Measurements from ENCODE around the gene TRIM65. TPM values are rescaled to one million over a fixed set of nuclear protein-coding genes. Genes with fewer than 3 reads are reported as not detected.

The TRIM65 gene
- total and polyA plus RNA-seq, 3 donors from 2014 or later, result 8.6 to 25.5 (median 23.4) TPM

- intact Hi-C loops (cut with DNase I; ENCODE audit: low total_unique reads), result loop anchor here (10.0 kb wide), 1 partner anchor 68 kb away; a partner anchor contains a TSS
- no peak for DNase-seq
- TF ChIP-seq CTCF (IDR thresholded peaks at IDR 0.05), result no peak
- TF ChIP-seq POLR2A (IDR thresholded peaks at IDR 0.05), result no peak
- Histone ChIP-seq H3K4me1 (peaks cover 18% of the 10 kb centered on the region), H3K36me3 (ENCODE audit: low read depth, missing control alignments) (no peaks in the 10 kb centered on the region), H3K9me3 (no peaks in the 10 kb centered on the region), H3K4me3 (no peak overlapping the region), H3K27ac (no peak overlapping the region), H3K27me3 (no peaks in the 10 kb centered on the region)
- WGBS, 2 donors, result 92 to 93% methylated on average over 8 to 18 of the region's 18 CpGs
These were observed 54.3 kb downstream of the TRIM65 start for GRCh38 chr17:75842411-75842810.

- peaks cover 18% of the 10 kb centered on the region for H3K4me1 ChIP-seq
- no peak overlapping the region for H3K27ac ChIP-seq
- H3K27me3 ChIP-seq, result no peaks in the 10 kb centered on the region
- intact Hi-C loops (cut with DNase I; ENCODE audit: low total_unique reads), result loop anchor here (10.0 kb wide), 1 partner anchor 66 kb away; a partner anchor contains a TSS
- 75 to 93% methylated on average over 6 to 7 of the region's 7 CpGs for WGBS, 2 donors
- no peak overlapping the region for H3K4me3 ChIP-seq
- TF ChIP-seq CTCF (IDR thresholded peaks at IDR 0.05), result no peak
- H3K9me3 ChIP-seq, result no peaks in the 10 kb centered on the region
- H3K36me3 ChIP-seq (ENCODE audit: low read depth, missing control alignments), result no peaks in the 10 kb centered on the region
- no peak for DNase-seq
These were observed 56.0 kb downstream of the TRIM65 start for GRCh38 chr17:75840799-75841164.

- no peak for DNase-seq
- H3K4me3 ChIP-seq, result no peak overlapping the region
- no peak overlapping the region for H3K27ac ChIP-seq
- WGBS, 2 donors, result 93 to 96% methylated on average over 20 to 32 of the region's 36 CpGs
- H3K4me1 ChIP-seq, result peaks cover 11% of the 10 kb centered on the region
- no peaks in the 10 kb centered on the region for H3K27me3 ChIP-seq
- TF ChIP-seq CTCF (IDR thresholded peaks at IDR 0.05) (no peak), POLR2A (IDR thresholded peaks at IDR 0.05) (no peak)
- intact Hi-C loops (cut with DNase I; ENCODE audit: low total_unique reads), result loop anchor here (10.0 kb wide), 1 partner anchor 65 kb away; a partner anchor contains a TSS
- H3K9me3 ChIP-seq, result no peaks in the 10 kb centered on the region
- no peaks in the 10 kb centered on the region for H3K36me3 ChIP-seq (ENCODE audit: low read depth, missing control alignments)
These were observed 56.6 kb downstream of the TRIM65 start for GRCh38 chr17:75839942-75840798.

Other genes starting within 250 kb of the TRIM65 start
- gene RECQL5, start 229.8 kb downstream of the TRIM65 start, total RNA-seq, result 10 to 100 TPM; 81.4 to 99.6 TPM
- 60.0 TPM for gene RECQL5, start 229.8 kb downstream of the TRIM65 start, polyA plus RNA-seq (ENCODE audit: insufficient read depth, low read depth, low replicate concordance)
- gene SAP30BP, start 229.6 kb downstream of the TRIM65 start, total RNA-seq, result 10 to 100 TPM; 86.9 to 95.9 TPM
- gene SAP30BP, start 229.6 kb downstream of the TRIM65 start, polyA plus RNA-seq (ENCODE audit: insufficient read depth, low read depth, low replicate concordance), result 78.4 TPM
- 10 to 100 TPM in 1 of 2 donors, 1 to 10 TPM in 1; 7.6 to 11.6 TPM for gene ITGB4, start 175.5 kb downstream of the TRIM65 start, total RNA-seq
- 16.4 TPM for gene ITGB4, start 175.5 kb downstream of the TRIM65 start, polyA plus RNA-seq (ENCODE audit: insufficient read depth, low read depth, low replicate concordance)
- 10 to 100 TPM; 31.9 to 50.7 TPM for gene GALK1, start 131.8 kb downstream of the TRIM65 start, total RNA-seq
- 32.1 TPM for gene GALK1, start 131.8 kb downstream of the TRIM65 start, polyA plus RNA-seq (ENCODE audit: insufficient read depth, low read depth, low replicate concordance)
- 10 to 100 TPM; 57.2 to 76.0 TPM for gene UNK, start 112.1 kb downstream of the TRIM65 start, total RNA-seq
- gene UNK, start 112.1 kb downstream of the TRIM65 start, polyA plus RNA-seq (ENCODE audit: insufficient read depth, low read depth, low replicate concordance), result 66.7 TPM
- gene UNC13D, start 52.5 kb downstream of the TRIM65 start, total RNA-seq, result 10 to 100 TPM; 15.0 to 20.4 TPM
- gene UNC13D, start 52.5 kb downstream of the TRIM65 start, polyA plus RNA-seq (ENCODE audit: insufficient read depth, low read depth, low replicate concordance), result 10.2 TPM
- 100 to 1,000 TPM in 1 of 2 donors, 10 to 100 TPM in 1; 96.1 to 127 TPM for gene WBP2, start 41.6 kb downstream of the TRIM65 start, total RNA-seq
- gene WBP2, start 41.6 kb downstream of the TRIM65 start, polyA plus RNA-seq (ENCODE audit: insufficient read depth, low read depth, low replicate concordance), result 217 TPM
- 10 to 100 TPM; 43.5 to 48.6 TPM for gene TRIM47, start 18.4 kb downstream of the TRIM65 start, total RNA-seq
- 18.3 TPM for gene TRIM47, start 18.4 kb downstream of the TRIM65 start, polyA plus RNA-seq (ENCODE audit: insufficient read depth, low read depth, low replicate concordance)
- 10 to 100 TPM; 88.2 to 88.7 TPM for gene MRPL38, start 7.9 kb upstream of the TRIM65 start, total RNA-seq
- 101 TPM for gene MRPL38, start 7.9 kb upstream of the TRIM65 start, polyA plus RNA-seq (ENCODE audit: insufficient read depth, low read depth, low replicate concordance)
- gene FBF1, start 44.1 kb upstream of the TRIM65 start, total RNA-seq, result 100 to 1,000 TPM in 1 of 2 donors, 10 to 100 TPM in 1; 81.1 to 119 TPM
- gene FBF1, start 44.1 kb upstream of the TRIM65 start, polyA plus RNA-seq (ENCODE audit: insufficient read depth, low read depth, low replicate concordance), result 85.4 TPM
- gene ACOX1, start 82.2 kb upstream of the TRIM65 start, total RNA-seq, result 10 to 100 TPM; 64.1 to 77.7 TPM
- 24.1 TPM for gene ACOX1, start 82.2 kb upstream of the TRIM65 start, polyA plus RNA-seq (ENCODE audit: insufficient read depth, low read depth, low replicate concordance)
- gene TEN1, start 82.3 kb upstream of the TRIM65 start, total RNA-seq, result 10 to 100 TPM; 15.4 to 17.8 TPM
- 19.5 TPM for gene TEN1, start 82.3 kb upstream of the TRIM65 start, polyA plus RNA-seq (ENCODE audit: insufficient read depth, low read depth, low replicate concordance)
- 10 to 100 TPM; 16.9 to 17.1 TPM for gene CDK3, start 103.9 kb upstream of the TRIM65 start, total RNA-seq
- gene CDK3, start 103.9 kb upstream of the TRIM65 start, polyA plus RNA-seq (ENCODE audit: insufficient read depth, low read depth, low replicate concordance), result 15.0 TPM
- 1 to 10 TPM; 2.7 to 3.5 TPM for gene EVPL, start 130.4 kb upstream of the TRIM65 start, total RNA-seq
- gene EVPL, start 130.4 kb upstream of the TRIM65 start, polyA plus RNA-seq (ENCODE audit: insufficient read depth, low read depth, low replicate concordance), result 1.2 TPM
- 10 to 100 TPM; 49.2 to 53.4 TPM for gene SRP68, start 175.6 kb upstream of the TRIM65 start, total RNA-seq
- gene SRP68, start 175.6 kb upstream of the TRIM65 start, polyA plus RNA-seq (ENCODE audit: insufficient read depth, low read depth, low replicate concordance), result 79.6 TPM
- gene GALR2, start 177.8 kb upstream of the TRIM65 start, total RNA-seq, result 1 to 10 TPM in 1 of 2 donors, under 1 TPM in 1; 0.31 to 1.6 TPM
- gene GALR2, start 177.8 kb upstream of the TRIM65 start, polyA plus RNA-seq (ENCODE audit: insufficient read depth, low read depth, low replicate concordance), result 0.47 TPM
- under 1 TPM in 1 of 2 donors, not detected in 1; 0.31 TPM for gene ZACN, start 182.2 kb upstream of the TRIM65 start, total RNA-seq
- 0.13 TPM for gene ZACN, start 182.2 kb upstream of the TRIM65 start, polyA plus RNA-seq (ENCODE audit: insufficient read depth, low read depth, low replicate concordance)
- gene EXOC7, start 206.8 kb upstream of the TRIM65 start, total RNA-seq, result 100 to 1,000 TPM; 138 TPM
- gene EXOC7, start 206.8 kb upstream of the TRIM65 start, polyA plus RNA-seq (ENCODE audit: insufficient read depth, low read depth, low replicate concordance), result 99.1 TPM
- 10 to 100 TPM; 22.9 to 29.4 TPM for gene FOXJ1, start 244.3 kb upstream of the TRIM65 start, total RNA-seq
- gene FOXJ1, start 244.3 kb upstream of the TRIM65 start, polyA plus RNA-seq (ENCODE audit: insufficient read depth, low read depth, low replicate concordance), result 30.5 TPM